ENCODE data around the gene TBC1D22A.
"Not testable (repeated sequence)": the region's sequence is repeated elsewhere in the genome, so short reads cannot be mapped to it uniquely, and the experiment has no call there.

TBC1D22A gene

GRCh38 chr22:47116426-47117341 lies 354.2 kb downstream of the TBC1D22A start:
- FAIRE-seq = no peak

DNA sequence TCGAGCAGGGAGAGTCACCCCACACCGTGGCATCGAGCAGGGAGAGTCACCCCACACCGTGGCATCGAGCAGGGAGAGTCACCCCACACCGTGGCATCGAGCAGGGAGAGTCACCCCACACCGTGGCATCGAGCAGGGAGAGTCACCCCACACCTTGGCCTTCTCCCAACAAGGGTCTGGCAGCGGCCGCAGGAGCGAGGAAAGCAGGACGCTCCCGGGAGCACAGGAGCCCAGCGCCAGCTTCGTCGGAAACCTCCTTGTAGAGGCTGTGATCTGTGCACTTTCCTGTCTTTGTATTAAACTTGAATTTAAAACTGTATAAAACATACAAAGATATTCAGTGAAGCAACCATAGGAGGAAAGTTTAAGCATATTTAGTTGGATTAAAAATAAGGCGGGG lies 355.0 kb downstream of the TBC1D22A start:
- FAIRE-seq = not testable (repeated sequence)

DNA sequence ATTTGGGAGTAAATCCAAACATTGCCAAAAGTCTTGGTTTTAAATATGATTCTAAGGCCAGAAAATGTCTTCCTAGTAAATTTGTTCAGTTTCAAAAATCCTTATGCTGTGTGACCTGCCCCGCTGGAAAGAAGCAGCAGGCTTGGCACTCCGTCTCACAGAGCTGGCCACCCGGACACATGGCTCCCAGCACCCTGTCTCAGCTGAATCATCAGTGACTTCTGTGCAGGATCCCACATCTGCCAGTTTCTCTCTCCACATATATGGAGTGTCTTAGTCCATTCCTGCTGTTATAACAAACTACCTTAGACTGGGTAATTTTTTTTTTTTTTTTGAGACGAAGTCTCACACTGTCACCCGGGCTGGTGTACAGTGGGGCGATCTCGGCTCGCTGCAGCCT lies 356.7 kb downstream of the TBC1D22A start:
- no peak for FAIRE-seq

DNA sequence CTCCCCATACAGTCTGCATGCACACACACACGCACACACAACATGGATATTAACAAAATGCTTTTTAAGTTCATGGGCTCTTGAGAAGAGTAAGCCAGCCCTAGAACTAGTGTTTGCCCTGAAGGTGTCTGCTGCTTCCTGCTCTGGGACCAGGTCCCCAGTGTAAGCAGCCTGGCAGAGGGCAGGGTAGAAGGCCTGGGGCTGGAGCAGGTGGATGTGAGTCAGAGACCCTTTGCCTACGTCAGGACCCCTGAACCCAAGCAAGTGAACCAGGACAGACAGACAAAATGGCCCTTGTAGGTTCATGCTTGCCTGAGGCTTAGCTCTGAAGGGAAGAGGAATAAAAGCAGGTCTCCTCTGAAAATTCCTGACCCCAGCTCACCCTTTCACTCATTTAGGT lies 357.9 kb downstream of the TBC1D22A start:
- no peak for FAIRE-seq

GRCh38 chr22:47121791-47122190 lies 359.3 kb downstream of the TBC1D22A start:
- no peak for FAIRE-seq

- FAIRE-seq = no peak
These were observed 360.1 kb downstream of the TBC1D22A start for GRCh38 chr22:47122441-47123000.

- no peak for FAIRE-seq
These were observed 360.8 kb downstream of the TBC1D22A start for GRCh38 chr22:47123006-47123826.

DNA sequence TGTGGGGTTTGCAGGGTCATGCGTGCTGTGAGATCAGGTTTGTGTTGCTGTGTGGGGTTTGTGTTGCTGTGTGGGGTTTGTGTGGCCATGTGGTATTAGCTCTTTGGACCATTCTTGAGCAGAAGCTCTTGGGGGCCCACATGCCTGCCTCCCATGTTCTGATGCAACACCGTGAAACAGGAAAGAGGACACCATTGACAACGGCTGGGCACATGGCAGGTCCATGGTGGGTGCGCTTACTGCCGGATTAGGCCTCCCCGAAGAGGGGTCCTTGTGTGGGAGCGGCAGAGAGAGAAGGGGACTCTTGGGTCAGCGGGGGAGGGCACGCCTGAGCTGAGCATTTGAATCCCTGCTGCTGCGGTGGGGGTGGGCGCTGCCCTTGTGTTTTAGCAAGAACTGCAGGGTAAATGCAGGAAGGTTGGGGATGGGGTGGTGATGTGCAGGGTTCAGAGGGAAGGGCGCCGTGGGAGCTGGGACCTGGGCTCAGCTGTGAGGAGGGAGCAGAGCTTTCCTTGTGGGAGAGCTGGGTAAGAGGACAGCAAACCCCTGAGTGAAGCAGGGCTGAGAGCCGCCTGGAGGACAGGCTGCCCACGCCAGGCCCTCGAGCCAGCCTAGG lies 361.5 kb downstream of the TBC1D22A start:
- FAIRE-seq = no peak

DNA sequence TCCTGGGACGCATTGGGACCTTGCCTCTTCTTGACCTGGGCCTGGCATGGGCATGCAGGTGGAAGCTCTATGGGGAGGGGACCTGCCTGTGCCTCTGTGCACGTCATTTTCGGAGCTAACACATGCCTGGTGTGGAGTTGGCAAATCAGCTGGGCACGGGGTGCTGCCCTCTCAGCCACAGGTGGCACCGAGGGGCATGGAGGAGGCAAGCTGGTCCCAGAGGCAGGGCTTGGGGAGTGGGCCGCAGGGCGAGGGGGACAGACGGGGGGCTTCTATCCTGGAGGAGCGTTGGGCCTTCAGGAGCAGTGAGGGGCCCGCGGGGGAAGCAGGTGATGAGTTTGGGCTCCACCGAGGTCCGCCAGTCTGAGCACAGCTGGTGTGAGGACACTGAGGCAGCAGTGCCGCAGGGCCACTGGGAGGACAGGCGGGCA lies 362.0 kb downstream of the TBC1D22A start:
- FAIRE-seq = no peak

DNA sequence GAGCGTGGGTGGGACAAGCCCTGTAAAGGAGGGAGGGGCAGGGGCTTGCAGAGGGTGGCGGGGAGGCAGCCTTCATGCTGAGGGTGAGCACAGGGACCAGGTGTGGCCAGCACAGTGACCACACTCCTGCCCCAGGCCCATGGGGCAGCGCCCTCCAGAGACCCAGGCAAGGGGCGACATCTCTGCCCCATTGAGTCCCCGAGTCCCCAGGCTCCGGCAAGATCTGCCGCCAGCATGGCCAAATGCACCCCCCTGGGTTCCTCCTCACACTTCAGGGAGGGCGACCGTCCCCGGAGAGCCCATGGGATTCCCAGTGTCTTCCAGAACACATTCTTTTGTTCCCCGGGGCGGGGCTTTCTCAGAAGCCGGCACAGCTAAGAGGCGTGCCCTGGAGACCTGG lies 362.5 kb downstream of the TBC1D22A start:
- FAIRE-seq = no peak

- FAIRE-seq = no peak
These were observed 363.2 kb downstream of the TBC1D22A start for GRCh38 chr22:47125603-47126002.

- FAIRE-seq = no peak
These were observed 363.9 kb downstream of the TBC1D22A start for GRCh38 chr22:47126344-47126811.

DNA sequence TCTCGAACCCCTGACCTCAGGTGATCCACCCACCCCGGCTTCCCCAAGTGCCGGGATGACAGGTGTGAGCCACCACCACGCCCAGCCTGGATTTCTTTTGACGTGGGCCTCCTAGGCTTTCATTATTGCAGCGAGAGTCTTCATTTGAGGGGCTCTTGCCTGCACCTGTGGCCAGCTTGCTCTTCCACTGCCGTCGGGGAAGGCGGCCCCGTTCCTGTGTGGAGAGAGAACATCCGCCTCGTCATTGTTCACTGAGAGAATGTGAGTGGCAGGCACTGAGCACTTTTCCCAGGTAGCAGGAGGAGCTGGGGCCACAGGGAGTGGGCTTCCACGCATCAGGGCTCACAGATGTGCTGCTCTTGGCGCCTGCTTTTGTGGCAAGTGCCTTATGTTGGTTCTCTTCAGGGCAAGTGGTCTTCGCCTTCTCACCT lies 365.0 kb downstream of the TBC1D22A start:
- no peak for FAIRE-seq

DNA sequence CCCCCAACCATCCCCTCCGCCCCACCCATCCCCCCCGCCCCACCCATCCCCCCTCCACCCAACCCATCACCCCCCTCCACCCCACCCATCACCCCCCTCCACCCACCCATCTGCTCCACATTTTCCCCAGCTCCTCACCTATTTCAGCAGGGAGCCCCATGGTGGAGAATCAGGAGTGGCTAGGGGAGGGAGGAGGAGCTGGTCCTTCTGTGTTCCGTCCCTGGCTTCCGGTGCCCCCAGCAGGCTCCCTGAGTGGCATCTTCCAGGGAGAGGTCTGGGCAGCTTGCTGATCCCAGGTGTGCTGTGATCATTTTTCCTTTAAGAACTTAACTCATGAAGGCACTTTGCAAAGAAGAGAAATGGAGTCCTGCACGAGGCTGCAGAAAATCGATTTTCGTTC lies 365.8 kb downstream of the TBC1D22A start:
- no peak for FAIRE-seq

- FAIRE-seq = no peak
These were observed 366.3 kb downstream of the TBC1D22A start for GRCh38 chr22:47128622-47129215.

GRCh38 chr22:47129902-47130635 lies 367.6 kb downstream of the TBC1D22A start:
- FAIRE-seq = no peak

DNA sequence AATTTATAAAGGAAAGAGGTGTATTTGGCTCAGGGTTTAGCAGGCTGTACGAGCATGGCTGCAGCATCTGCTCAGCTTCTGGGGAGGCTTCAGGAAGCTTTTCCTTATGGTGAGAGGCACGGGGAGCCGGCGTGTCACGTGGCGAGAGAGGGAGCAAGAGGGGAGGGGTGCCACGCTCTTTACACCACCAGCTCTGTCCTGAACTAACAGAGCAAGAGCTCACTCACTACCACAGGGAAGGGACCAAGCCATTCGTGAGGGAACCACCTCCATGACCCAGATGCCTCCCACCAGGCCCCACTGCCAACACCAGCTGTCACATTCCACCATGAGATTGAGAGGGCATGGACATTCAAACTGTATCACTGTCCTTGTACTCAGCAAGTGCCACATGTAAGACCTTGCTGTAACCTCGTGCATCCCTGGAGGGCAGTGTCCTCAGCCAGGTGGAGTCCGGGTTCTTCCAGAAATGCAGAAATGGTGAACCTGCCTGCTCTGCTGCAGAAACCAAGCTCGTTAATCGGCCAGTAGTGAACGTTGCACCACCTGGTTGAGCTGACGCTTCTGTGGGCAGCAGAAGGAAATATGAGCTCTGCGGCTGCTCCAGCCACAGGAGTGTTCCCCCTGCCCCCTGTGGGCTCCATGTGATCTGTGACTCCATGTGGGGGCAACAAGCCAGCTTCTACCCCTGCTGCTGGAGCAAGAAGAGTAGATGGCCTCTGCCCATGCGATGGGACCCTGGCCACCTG lies 368.6 kb downstream of the TBC1D22A start:
- no peak for FAIRE-seq

DNA sequence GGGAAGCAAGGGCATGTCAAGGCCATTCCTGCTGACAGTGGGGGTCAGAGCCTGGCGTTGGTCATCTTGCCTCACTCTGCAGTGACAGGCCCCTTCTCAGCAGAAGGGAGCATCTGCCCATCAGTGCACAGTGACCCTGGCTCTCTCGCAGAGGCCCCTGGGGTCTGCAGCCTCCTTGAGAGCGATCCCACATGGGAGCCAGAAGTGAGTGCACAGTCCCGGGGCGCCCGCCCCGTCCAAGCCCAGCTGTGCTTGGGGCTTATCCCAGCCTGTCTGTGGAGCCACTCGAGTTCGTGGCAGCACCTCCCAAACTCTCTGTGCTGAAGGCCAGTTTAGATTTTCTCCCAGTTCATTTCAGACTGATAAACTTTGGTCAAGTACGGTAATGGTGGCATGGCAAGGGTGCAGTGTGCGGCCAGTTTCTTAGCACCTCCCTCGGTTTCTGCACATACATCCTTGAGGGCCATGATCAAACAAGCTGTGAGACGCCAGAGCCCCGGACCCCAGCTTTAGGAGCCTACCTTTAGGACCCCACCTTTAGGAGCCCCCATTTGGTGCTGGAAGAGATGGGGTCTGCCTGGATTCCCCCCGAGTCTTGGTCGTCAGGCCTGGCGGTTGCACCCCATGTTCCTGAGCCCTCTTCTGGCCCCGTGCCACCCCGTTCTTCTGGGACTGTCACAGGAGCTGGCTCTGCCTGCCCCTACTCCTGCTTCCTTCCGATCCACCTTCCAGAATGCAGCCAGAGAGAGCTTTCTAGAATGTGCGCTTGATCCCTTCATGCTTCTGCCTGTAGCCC lies 369.4 kb downstream of the TBC1D22A start:
- FAIRE-seq = no peak

DNA sequence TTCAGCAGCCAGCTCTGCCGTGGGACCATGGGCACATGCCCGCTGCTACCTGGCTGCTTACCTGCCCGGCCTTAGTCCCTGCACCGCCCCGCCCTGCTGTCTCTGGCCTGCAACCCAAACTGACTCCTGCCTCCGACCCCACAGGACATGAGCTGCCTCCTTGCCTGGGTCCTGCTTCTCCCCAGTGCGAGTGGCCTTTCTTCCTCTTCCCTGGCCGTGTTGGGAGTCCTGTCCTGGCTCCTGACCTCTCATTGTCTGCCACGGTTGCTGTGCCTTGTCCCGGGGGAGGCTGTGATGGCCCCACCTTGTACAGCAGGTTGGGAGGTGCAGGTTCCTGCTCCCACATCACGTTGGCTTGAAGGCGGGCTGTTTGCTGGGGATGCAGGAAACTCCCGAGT lies 370.0 kb downstream of the TBC1D22A start:
- FAIRE-seq = no peak
